Measurements from ENCODE around the gene ATP5PO.

- no peak for TF ChIP-seq FOXP2 (optimal IDR thresholded peaks at IDR 0.05; ENCODE audit: control extremely low read depth, extremely low read length, insufficient read depth)
- no peak for TF ChIP-seq EZH2 (IDR thresholded peaks at IDR 0.05)
- TF ChIP-seq POLR2AphosphoS5 (IDR thresholded peaks at IDR 0.05; ENCODE audit: borderline replicate concordance, low read depth, low read length): no peak
These were observed 56.8 kb downstream of the ATP5PO start for GRCh38 chr21:33858667-33859372.
